HK-2 (cell line): ENCODE data around the gene ZNF366.

Source experiments
- DNase-seq: peaks from one replicate; pipeline ENCODE4 v3.0.0-alpha.2; 2018; ENCODE audit not compliant: unreplicated experiment

Gene ZNF366

GRCh38 chr5:72465601-72466563 lies 41.3 kb downstream of the ZNF366 start:
- DNase-seq, result no peak

- no peak for DNase-seq
These were observed 42.1 kb downstream of the ZNF366 start for GRCh38 chr5:72465066-72465465.

GRCh38 chr5:72464071-72464470 lies 43.1 kb downstream of the ZNF366 start:
- DNase-seq, result no peak

- DNase-seq, result no peak
These were observed 43.7 kb downstream of the ZNF366 start for GRCh38 chr5:72463449-72464052.

GRCh38 chr5:72460413-72460812 lies 46.8 kb downstream of the ZNF366 start:
- DNase-seq, result no peak

GRCh38 chr5:72459913-72460312 lies 47.3 kb downstream of the ZNF366 start:
- DNase-seq, result no peak

GRCh38 chr5:72459089-72459661 lies 48.0 kb downstream of the ZNF366 start:
- DNase-seq, result no peak

GRCh38 chr5:72458407-72458806 lies 48.8 kb downstream of the ZNF366 start:
- no peak for DNase-seq

- DNase-seq, result no peak
These were observed 49.7 kb downstream of the ZNF366 start for GRCh38 chr5:72457491-72457890.

- no peak for DNase-seq
These were observed 50.7 kb downstream of the ZNF366 start for GRCh38 chr5:72456391-72457074.

GRCh38 chr5:72455476-72455875 lies 51.7 kb downstream of the ZNF366 start:
- no peak for DNase-seq

- DNase-seq, result no peak
These were observed 52.2 kb downstream of the ZNF366 start for GRCh38 chr5:72454996-72455395.

- DNase-seq, result no peak
These were observed 53.9 kb downstream of the ZNF366 start for GRCh38 chr5:72453246-72453775.

- DNase-seq, result peak; percentile 5
These were observed 54.5 kb downstream of the ZNF366 start for GRCh38 chr5:72452515-72453245.

GRCh38 chr5:72451741-72452505 lies 55.3 kb downstream of the ZNF366 start:
- no peak for DNase-seq

GRCh38 chr5:72448368-72448767 lies 58.8 kb downstream of the ZNF366 start:
- DNase-seq, result no peak

GRCh38 chr5:72447751-72448150 lies 59.5 kb downstream of the ZNF366 start:
- DNase-seq, result no peak

GRCh38 chr5:72445969-72446368 lies 61.2 kb downstream of the ZNF366 start:
- no peak for DNase-seq

GRCh38 chr5:72443883-72444282 lies 63.3 kb downstream of the ZNF366 start:
- DNase-seq, result no peak

- DNase-seq, result peak; percentile 2
These were observed 65.2 kb downstream of the ZNF366 start for GRCh38 chr5:72441862-72442540.
